OCI-LY1 (cell line): ENCODE measurements around the gene RAB38.

Experiments
- H2AFZ ChIP-seq: fragments of 200-600 bp; sonication (generic), shearing (Covaris generic); 2 replicates; pipeline ENCODE4 v1.6.0; 2014; ENCODE audit warnings: antibody characterized with exemption, mild to moderate bottlenecking, low read length
- H3F3A ChIP-seq: fragments of 200-600 bp; sonication (generic), shearing (Covaris generic); 2 replicates; pipeline ENCODE4 v1.6.0; 2014; ENCODE audit warnings: mild to moderate bottlenecking, antibody characterized with exemption, low read length, moderate library complexity; ENCODE audit not compliant: insufficient read depth
- H3K27ac ChIP-seq: fragments of 200-600 bp; sonication (generic); 2 replicates; pipeline ENCODE4 v1.5.1; 2014; ENCODE audit warnings: low read length, mixed run types, mild to moderate bottlenecking, low read depth; ENCODE audit not compliant: poor library complexity, severe bottlenecking
- H3K27me3 ChIP-seq: fragments of 200-600 bp; sonication (generic); 2 replicates; pipeline ENCODE4 v1.6.0; 2014; ENCODE audit warnings: antibody characterized with exemption, mild to moderate bottlenecking, low read length, moderate library complexity; ENCODE audit not compliant: insufficient read depth
- H3K36me3 ChIP-seq: fragments of 200-600 bp; sonication (generic); 2 replicates; pipeline ENCODE4 v1.6.1; 2014; ENCODE audit warnings: mild to moderate bottlenecking, antibody characterized with exemption, low read length, moderate library complexity, mixed read lengths; ENCODE audit not compliant: insufficient read depth
- H3K4me1 ChIP-seq: fragments of 200-600 bp; sonication (generic); 2 replicates; pipeline ENCODE4 v1.5.1; 2014; ENCODE audit warnings: mild to moderate bottlenecking, low read length, moderate library complexity; ENCODE audit not compliant: insufficient read depth, severe bottlenecking
- H3K4me2 ChIP-seq: fragments of 200-600 bp; sonication (generic), shearing (Covaris generic); 2 replicates; pipeline ENCODE4 v1.6.1; 2014; ENCODE audit warnings: low read length
- H3K4me3 ChIP-seq: fragments of 200-600 bp; sonication (generic); 2 replicates; pipeline ENCODE4 v1.5.1; 2014; ENCODE audit warnings: low read length, low read depth, mild to moderate bottlenecking, mixed read lengths; ENCODE audit not compliant: poor library complexity, severe bottlenecking
- H3K79me2 ChIP-seq: fragments of 200-600 bp; shearing (Covaris generic); 2 replicates; pipeline ENCODE4 v1.6.1; 2016; ENCODE audit warnings: mixed run types, low read length, mixed read lengths; ENCODE audit not compliant: insufficient read depth
- H3K9ac ChIP-seq: fragments of 200-600 bp; sonication (generic), shearing (Covaris generic); 2 replicates; pipeline ENCODE4 v1.6.1; 2014; ENCODE audit warnings: mild to moderate bottlenecking, low read length, mixed read lengths
- H3K9me2 ChIP-seq: fragments of 200-600 bp; sonication (generic), shearing (Covaris generic); 2 replicates; pipeline ENCODE4 v1.6.1; 2014; ENCODE audit warnings: low read depth, mild to moderate bottlenecking, low read length, mixed read lengths
- H3K9me3 ChIP-seq: fragments of 200-600 bp; shearing (Covaris generic); 2 replicates; pipeline ENCODE4 v1.6.1; 2014; ENCODE audit warnings: low read length, mixed read lengths
- H4K20me1 ChIP-seq: fragments of 200-600 bp; sonication (generic), shearing (Covaris generic); 2 replicates; pipeline ENCODE4 v1.6.0; 2016; ENCODE audit warnings: mild to moderate bottlenecking, low read length; ENCODE audit not compliant: insufficient read depth
- EZH2 ChIP-seq: fragments of 200-600 bp; sonication (generic), shearing (Covaris generic); IDR thresholded peaks from 2 replicates; pipeline ENCODE4 v1.8.0; 2017; ENCODE audit warnings: borderline replicate concordance, mixed run types, mild to moderate bottlenecking, antibody characterized with exemption, low read length, moderate library complexity, mixed read lengths
- TF ChIP-seq, protein P1 (sequence below): fragments of 200-600 bp; sonication (generic), shearing (Covaris generic); IDR thresholded peaks from 2 replicates; pipeline ENCODE4 v1.5.1; 2017; ENCODE audit warnings: mild to moderate bottlenecking, antibody characterized with exemption, low read length, moderate library complexity, mixed read lengths

Gene RAB38

DNA sequence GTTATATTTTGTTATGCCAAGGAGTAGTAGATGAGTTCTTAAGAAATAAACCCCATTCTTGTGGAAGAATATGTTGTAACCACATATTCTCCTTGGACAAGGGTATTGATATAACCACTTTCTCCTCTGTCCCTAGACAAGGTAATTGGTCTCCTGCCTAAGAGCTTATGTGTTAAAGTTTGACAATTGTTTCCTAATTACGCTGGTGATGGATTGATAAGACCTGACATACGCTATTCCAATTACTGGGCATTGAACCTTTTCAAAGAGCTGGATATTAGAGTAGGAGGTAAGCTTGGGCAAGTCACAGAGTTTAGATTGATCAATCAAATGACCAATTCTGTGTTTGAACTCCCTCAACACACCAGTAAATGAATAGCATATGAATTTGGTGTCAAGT is 88.9 kb downstream of the RAB38 start:
- H3K79me2 ChIP-seq, result no peaks in the 10 kb centered on the region
- H3K27me3 ChIP-seq, result no peaks in the 10 kb centered on the region
- TF ChIP-seq, protein P1, sequence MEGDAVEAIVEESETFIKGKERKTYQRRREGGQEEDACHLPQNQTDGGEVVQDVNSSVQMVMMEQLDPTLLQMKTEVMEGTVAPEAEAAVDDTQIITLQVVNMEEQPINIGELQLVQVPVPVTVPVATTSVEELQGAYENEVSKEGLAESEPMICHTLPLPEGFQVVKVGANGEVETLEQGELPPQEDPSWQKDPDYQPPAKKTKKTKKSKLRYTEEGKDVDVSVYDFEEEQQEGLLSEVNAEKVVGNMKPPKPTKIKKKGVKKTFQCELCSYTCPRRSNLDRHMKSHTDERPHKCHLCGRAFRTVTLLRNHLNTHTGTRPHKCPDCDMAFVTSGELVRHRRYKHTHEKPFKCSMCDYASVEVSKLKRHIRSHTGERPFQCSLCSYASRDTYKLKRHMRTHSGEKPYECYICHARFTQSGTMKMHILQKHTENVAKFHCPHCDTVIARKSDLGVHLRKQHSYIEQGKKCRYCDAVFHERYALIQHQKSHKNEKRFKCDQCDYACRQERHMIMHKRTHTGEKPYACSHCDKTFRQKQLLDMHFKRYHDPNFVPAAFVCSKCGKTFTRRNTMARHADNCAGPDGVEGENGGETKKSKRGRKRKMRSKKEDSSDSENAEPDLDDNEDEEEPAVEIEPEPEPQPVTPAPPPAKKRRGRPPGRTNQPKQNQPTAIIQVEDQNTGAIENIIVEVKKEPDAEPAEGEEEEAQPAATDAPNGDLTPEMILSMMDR, result no peak
- no peak for TF ChIP-seq EZH2
- H3K4me1 ChIP-seq, result no peaks in the 10 kb centered on the region
- H3K9ac ChIP-seq, result no peak overlapping the region
- no peaks in the 10 kb centered on the region for H3K9me2 ChIP-seq
- no peak overlapping the region for H3K4me3 ChIP-seq
- H3K27ac ChIP-seq, result no peak overlapping the region
- H2AFZ ChIP-seq, result no peak overlapping the region
- no peak overlapping the region for H3K4me2 ChIP-seq
- H3F3A ChIP-seq, result no peaks in the 10 kb centered on the region
- H3K36me3 ChIP-seq, result no peaks in the 10 kb centered on the region
- no peaks in the 10 kb centered on the region for H4K20me1 ChIP-seq
- H3K9me3 ChIP-seq, result no peaks in the 10 kb centered on the region

DNA sequence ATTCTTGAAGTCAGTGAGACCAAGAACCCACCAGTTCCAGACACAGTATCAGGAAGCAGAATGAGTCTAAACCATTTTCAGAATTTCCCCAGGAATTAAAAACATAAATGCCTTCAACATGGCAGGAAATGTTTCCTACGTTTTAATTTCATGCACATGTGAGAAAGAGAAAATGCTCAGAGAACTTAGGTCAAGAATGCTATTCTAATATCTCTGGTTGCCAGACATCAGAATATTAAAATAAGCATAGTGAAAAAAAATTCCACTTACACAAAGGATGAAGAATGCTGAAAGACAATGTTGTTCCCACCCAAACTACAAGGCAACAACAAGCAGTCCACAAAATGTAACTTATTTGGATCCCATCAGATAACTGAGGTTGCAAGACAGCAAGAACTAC is 104.8 kb downstream of the RAB38 start:
- Histone ChIP-seq H2AFZ (no peak overlapping the region), H3K27ac (no peak overlapping the region), H3F3A (no peaks in the 10 kb centered on the region), H3K79me2 (no peaks in the 10 kb centered on the region), H3K4me3 (no peak overlapping the region), H3K9me3 (no peaks in the 10 kb centered on the region), H3K9ac (no peak overlapping the region), H3K36me3 (no peaks in the 10 kb centered on the region), H3K4me2 (no peak overlapping the region), H4K20me1 (no peaks in the 10 kb centered on the region), H3K9me2 (no peaks in the 10 kb centered on the region), H3K27me3 (no peaks in the 10 kb centered on the region), H3K4me1 (no peaks in the 10 kb centered on the region)
- TF ChIP-seq EZH2, result no peak
- TF ChIP-seq, protein P1, result no peak

DNA sequence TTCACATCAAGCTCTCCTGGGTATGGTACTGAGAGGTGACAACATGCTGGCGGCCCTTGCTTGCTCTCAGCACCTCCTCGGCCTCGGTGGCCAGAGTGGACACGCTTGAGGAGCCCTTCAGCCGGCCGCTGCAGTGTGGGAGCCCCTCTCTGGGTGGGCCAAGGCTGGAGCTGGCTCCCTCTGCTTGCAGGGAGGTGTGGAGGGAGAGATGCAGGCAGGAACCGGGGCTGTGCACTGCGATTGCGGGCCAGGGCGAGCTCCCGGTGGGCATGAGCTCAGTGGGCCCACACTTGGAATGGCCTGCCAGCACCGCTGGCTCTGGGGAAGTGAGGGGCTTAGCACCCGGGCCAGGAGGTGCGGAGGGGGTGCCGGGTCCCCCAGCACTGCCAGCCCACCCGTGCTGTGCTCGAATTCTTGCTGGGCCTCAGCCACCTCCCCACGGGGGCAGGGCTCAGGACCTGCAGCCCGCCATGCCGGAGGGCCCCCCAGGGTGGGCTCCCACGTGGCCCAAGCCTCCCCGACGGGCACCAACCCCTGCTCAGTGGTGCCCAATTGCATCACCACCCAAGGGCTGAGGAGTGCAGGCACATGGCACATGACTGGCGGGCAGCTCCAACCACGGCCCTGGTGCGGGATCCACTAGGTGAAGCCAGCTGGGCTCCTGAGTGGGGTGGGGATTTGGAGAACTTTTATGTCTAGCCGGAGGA is 106.2 kb downstream of the RAB38 start:
- H3K36me3 ChIP-seq, result no peaks in the 10 kb centered on the region
- H3K79me2 ChIP-seq, result no peaks in the 10 kb centered on the region
- no peaks in the 10 kb centered on the region for H3K27me3 ChIP-seq
- no peaks in the 10 kb centered on the region for H3K9me2 ChIP-seq
- no peak overlapping the region for H3K4me2 ChIP-seq
- H3F3A ChIP-seq, result no peaks in the 10 kb centered on the region
- no peaks in the 10 kb centered on the region for H3K4me1 ChIP-seq
- H3K9me3 ChIP-seq, result no peaks in the 10 kb centered on the region
- H3K4me3 ChIP-seq, result no peak overlapping the region
- H3K27ac ChIP-seq, result no peak overlapping the region
- H4K20me1 ChIP-seq, result no peaks in the 10 kb centered on the region
- no peak overlapping the region for H2AFZ ChIP-seq
- no peak for TF ChIP-seq EZH2
- TF ChIP-seq, protein P1, result no peak
- no peak overlapping the region for H3K9ac ChIP-seq
